Measurements from ENCODE around the gene CRTC2. TPM values are rescaled to one million over a fixed set of nuclear protein-coding genes. Genes with fewer than 3 reads are reported as not detected.

Gene CRTC2
- total RNA-seq, 1 experiment from 2014 or later = 45.7 TPM

- Histone ChIP-seq H4K8ac (replicated peaks; ENCODE audit: insufficient read length, low read depth, low read length) (no peak overlapping the region), H3K14ac (ENCODE audit: insufficient read depth, low read length) (no peak overlapping the region), H3K23me2 (ENCODE audit: insufficient read length, low read depth, low read length, poor library complexity, severe bottlenecking) (no peaks in the 10 kb centered on the region), H2BK120ac (ENCODE audit: low read depth, low read length, poor library complexity, severe bottlenecking) (no peak overlapping the region), H3K23ac (ENCODE audit: insufficient read length, low read depth, low read length) (no peak overlapping the region), H2BK5ac (ENCODE audit: insufficient read length, low read length) (no peak overlapping the region), H3K18ac (ENCODE audit: insufficient read length, low read depth, low read length) (no peak overlapping the region), H2BK15ac (ENCODE audit: low read depth, low read length) (no peak overlapping the region), H3K4me2 (ENCODE audit: insufficient read depth, insufficient read length, low read length) (no peak overlapping the region), H4K5ac (ENCODE audit: insufficient read length, low read depth, low read length) (no peak overlapping the region), H4K20me1 (ENCODE audit: control insufficient read depth, insufficient read depth, insufficient read length) (peaks cover 3% of the 10 kb centered on the region), H2BK20ac (ENCODE audit: low read depth, low read length, poor library complexity, severe bottlenecking) (no peak overlapping the region), H3K27me3 (ENCODE audit: insufficient read depth, low read length) (no peaks in the 10 kb centered on the region), H3K79me1 (ENCODE audit: insufficient read depth, low read depth, low read length, poor library complexity, severe bottlenecking) (no peaks in the 10 kb centered on the region), H3K79me2 (ENCODE audit: insufficient read depth, low read length) (no peaks in the 10 kb centered on the region), H3K56ac (ENCODE audit: insufficient read length, low read depth, low read length) (no peak overlapping the region), H3K27ac (ENCODE audit: insufficient read length, low read depth, low read length) (no peak overlapping the region), H3K9ac (ENCODE audit: extremely low read depth, insufficient read length, low read length) (no peak overlapping the region), H2AFZ (ENCODE audit: low read length) (no peak overlapping the region), H3T11ph (ENCODE audit: low read length) (no peak overlapping the region), H2AK5ac (ENCODE audit: insufficient read length, low read length) (no peak overlapping the region), H3K4ac (ENCODE audit: low read depth, low read length) (no peak overlapping the region), H2BK12ac (ENCODE audit: insufficient read length, low read depth, low read length) (no peak overlapping the region), H3K4me1 (ENCODE audit: insufficient read depth, low read length) (no peaks in the 10 kb centered on the region), H4K91ac (ENCODE audit: insufficient read length, low read depth, low read length) (no peak overlapping the region), H3K9me3 (ENCODE audit: control insufficient read depth, low read depth, low read length) (no peaks in the 10 kb centered on the region)
- no peak for DNase-seq
- H3K27ac Mint-ChIP-seq = no peak overlapping the region
- H3K4me3 Mint-ChIP-seq = no peak overlapping the region
- peaks cover 44 to 72% (median 65%) of the 10 kb centered on the region in 3 experiments for H3K36me3 Mint-ChIP-seq (ENCODE audit: insufficient read depth in 1 of 3, low read depth in 3 of 3)
- H3K27me3 Mint-ChIP-seq (ENCODE audit: low read depth) = no peaks in the 10 kb centered on the region
- WGBS (ENCODE audit: extremely low coverage, insufficient read length, low lambda C conversion rate) = no CpG with 5 or more reads among the region's 14 CpGs
- TF ChIP-seq CTCF (conservative IDR thresholded peaks at IDR 0.05) = no peak
- H3K9me3 Mint-ChIP-seq = no peaks in the 10 kb centered on the region
- no peaks in the 10 kb centered on the region for H3K4me1 Mint-ChIP-seq
Observed at GRCh38 chr1:153933430-153933829, 25.0 kb downstream of the CRTC2 start.
